ENCODE measurements around the gene L3HYPDH. TPM values are rescaled to one million over a fixed set of nuclear protein-coding genes. Genes with fewer than 3 reads are reported as not detected.

The L3HYPDH gene
- total and polyA plus RNA-seq, 2 donors (not counting 3 experiments of a cell fraction or from before 2014, with no cell fraction given): 26.2 to 30.2 TPM

- Histone ChIP-seq H3K9me3 (replicated peaks; ENCODE audit: control insufficient read depth, insufficient read depth, low read length) (no peaks in the 10 kb centered on the region), H3K4me3 (replicated peaks in 1 of 3; ENCODE audit: insufficient read depth in 1 of 3, low read depth in 1 of 3, low read length in 3 of 3) (peak overlapping the region; percentile 18 to 48 (median 29)), H3K27me3 (ENCODE audit: control insufficient read depth in 2 of 2, insufficient read depth in 2 of 2, low read length in 2 of 2) (no peaks in the 10 kb centered on the region), H3K36me3 (ENCODE audit: control insufficient read depth in 2 of 2, extremely low read depth in 1 of 2, insufficient read depth in 2 of 2, low read length in 2 of 2) (no peaks in the 10 kb centered on the region), H3K9me1 (replicated peaks; ENCODE audit: control insufficient read depth, extremely low read depth, insufficient read depth, low read length) (no peaks in the 10 kb centered on the region), H3K27ac (ENCODE audit: insufficient read depth, low read depth, low read length) (no peak overlapping the region), H3K79me2 (ENCODE audit: control insufficient read depth, insufficient read depth, low read length) (no peaks in the 10 kb centered on the region), H2AFZ (ENCODE audit: low read depth, low read length) (peak overlapping the region; percentile 95), H3K9ac (replicated peaks; ENCODE audit: extremely low read depth, insufficient read depth, low read length) (peak overlapping the region; percentile 42), H3K4me2 (ENCODE audit: insufficient read depth, low read length) (peak overlapping the region; percentile 53), H4K20me1 (replicated peaks; ENCODE audit: control insufficient read depth, extremely low read depth, insufficient read depth, low read length) (no peaks in the 10 kb centered on the region), H3K4me1 (ENCODE audit: control insufficient read depth, extremely low read depth, insufficient read depth, low read length) (peaks cover 5% of the 10 kb centered on the region)
- peak; percentile 59 for DNase-seq (ENCODE audit: low read depth, low spot score)
- ChIA-PET CTCF (interaction anchor here (1.5 to 2.0 kb wide), 2 partner anchors 19 to 20 kb away, joined by 9 to 18 read pairs; partner anchors contain the start of genes JKAMP and L3HYPDH), POLR2A (no interaction called here)
- intact Hi-C loops (cut with micrococcal nuclease): loop anchor here (1.0 kb wide), 1 partner anchor 18 kb away; no protein-coding TSS in a partner anchor
- FAIRE-seq: peak; percentile 81
- BruUV-seq (replicated peaks): no TSS peak
- no peak for TF ChIP-seq CTCF (IDR thresholded peaks at IDR 0.05; ENCODE audit: extremely low read depth in 1 of 2, insufficient read depth in 1 of 2, low read depth in 1 of 2, low read length in 2 of 2)
- peak; percentile 25 for TF ChIP-seq POLR2AphosphoS5 (IDR thresholded peaks at IDR 0.05; ENCODE audit: insufficient read depth, low read depth, low read length)
- TF ChIP-seq EZH2 (IDR thresholded peaks at IDR 0.05; ENCODE audit: borderline replicate concordance, low read depth, low read length, severe bottlenecking): no peak
- no peak for TF ChIP-seq FOS (IDR thresholded peaks at IDR 0.05; ENCODE audit: borderline replicate concordance, insufficient read depth, low read length)
- dilution Hi-C loops (cut with MboI; ENCODE audit: extremely low pct_ligation_motif_present, low sequenced_read_pairs): no loop called here
Measured at GRCh38 chr14:59464486-59465315, 19.5 kb downstream of the L3HYPDH start.

Measured in endothelial cell of umbilical vein (primary cell).